Vagina (tissue), 2 donors: Measurements from ENCODE around the gene MGAT5. TPM values are rescaled to one million over a fixed set of nuclear protein-coding genes. Genes with fewer than 3 reads are reported as not detected.

Experiments
- DNase-seq, 2 donors: peaks; one replicate each; pipeline ENCODE4 v3.0.0-alpha.2; 2017; ENCODE audit errors: extremely low spot score in 2 of 2
- H3K27ac ChIP-seq: fragments of 200-600 bp; sonication (generic); one replicate; pipeline ENCODE4 v1.5.1; 2019
- H3K27me3 ChIP-seq: fragments of 200-600 bp; sonication (generic); one replicate; pipeline ENCODE4 v1.5.1; 2019
- H3K36me3 ChIP-seq, 2 donors: fragments of 200-600 bp; sonication (generic); one replicate each; pipeline ENCODE4 v1.5.1; 2017 to 2019
- H3K4me1 ChIP-seq: fragments of 200-600 bp; sonication (generic); one replicate; pipeline ENCODE4 v1.5.1; 2019
- H3K4me3 ChIP-seq, 2 donors: fragments of 200-600 bp; sonication (generic); 1 replicate in 1 of 2; 2 replicates in 1 of 2; pipeline ENCODE4 v1.5.1; 2016 to 2019
- H3K9me3 ChIP-seq: fragments of 200-600 bp; sonication (generic); one replicate; pipeline ENCODE4 v1.5.1; 2019
- CTCF ChIP-seq, 3 experiments: fragments of 450-650 bp in 2 of 3; fragments of 200-600 bp in 1 of 3; sonication (generic) in 1 of 3; IDR thresholded peaks; one replicate each; pipeline ENCODE4 v1.5.1; 2017 to 2019; ENCODE audit warnings: antibody characterized with exemption in 3 of 3, mild to moderate bottlenecking in 2 of 3, moderate library complexity in 2 of 3
- POLR2A ChIP-seq, 2 donors: fragments of 450-650 bp; IDR thresholded peaks; one replicate each; pipeline ENCODE4 v1.6.1; 2017; ENCODE audit warnings: antibody characterized with exemption in 2 of 2, mild to moderate bottlenecking in 2 of 2, moderate library complexity in 2 of 2
- POLR2AphosphoS5 ChIP-seq, 2 donors: sonication (generic); formaldehyde crosslinking; IDR thresholded peaks; one replicate each; pipeline ENCODE4 v1.9.0; 2017; ENCODE audit warnings: antibody characterized with exemption in 2 of 2, mild to moderate bottlenecking in 2 of 2, low read depth in 1 of 2; ENCODE audit not compliant: insufficient read depth in 1 of 2
- intact Hi-C: fragments of 100-400 bp; cut with DNase I; formaldehyde crosslinking; loops from one replicate; pipeline ENCODE4 v1.15.1; 2023
- total RNA-seq: library from RNA; depleted of rRNA; stranded (reverse); fragments of >200 nt; gene quantifications from one replicate; pipeline ENCODE4 v1.2.3, GENCODE V29; 2016

Gene MGAT5
- total RNA-seq, 1 donor from 2014 or later = 16.7 TPM

- Histone ChIP-seq H3K27ac (no peak overlapping the region), H3K27me3 (no peaks in the 10 kb centered on the region), H3K9me3 (no peaks in the 10 kb centered on the region), H3K4me1 (peaks cover 5% of the 10 kb centered on the region), H3K4me3 (no peak overlapping the region), H3K36me3 (peaks cover 0 to 16% of the 10 kb centered on the region in 2 donors)
- DNase-seq = no peak
- TF ChIP-seq POLR2AphosphoS5 (IDR thresholded peaks at IDR 0.05; ENCODE audit: insufficient read depth in 1 of 2, low read depth in 1 of 2) = no peak
- no peak for TF ChIP-seq CTCF (IDR thresholded peaks at IDR 0.05)
- no peak for TF ChIP-seq POLR2A (IDR thresholded peaks at IDR 0.05)
- intact Hi-C loops = no loop called here
Observed at GRCh38 chr2:134319596-134320254, 65.9 kb downstream of the MGAT5 start.

- Histone ChIP-seq H3K27me3 (no peaks in the 10 kb centered on the region), H3K4me1 (peaks cover 11% of the 10 kb centered on the region), H3K27ac (no peak overlapping the region), H3K9me3 (no peaks in the 10 kb centered on the region), H3K36me3 (peaks cover 0 to 16% of the 10 kb centered on the region in 2 donors), H3K4me3 (no peak overlapping the region)
- TF ChIP-seq POLR2A (IDR thresholded peaks at IDR 0.05) (no peak), POLR2AphosphoS5 (IDR thresholded peaks at IDR 0.05; ENCODE audit: insufficient read depth in 1 of 2, low read depth in 1 of 2) (no peak), CTCF (IDR thresholded peaks at IDR 0.05) (no peak)
- no peak for DNase-seq
- intact Hi-C loops = no loop called here
Observed at GRCh38 chr2:134320930-134321329, 67.1 kb downstream of the MGAT5 start.

GRCh38 chr2:134323777-134324176, 69.9 kb downstream of the MGAT5 start:
- TF ChIP-seq POLR2AphosphoS5 (IDR thresholded peaks at IDR 0.05; ENCODE audit: insufficient read depth in 1 of 2, low read depth in 1 of 2) = no peak
- TF ChIP-seq CTCF (IDR thresholded peaks at IDR 0.05) = no peak
- TF ChIP-seq POLR2A (IDR thresholded peaks at IDR 0.05) = no peak
- Histone ChIP-seq H3K36me3 (peaks cover 0 to 4% of the 10 kb centered on the region in 2 donors), H3K27ac (no peak overlapping the region), H3K4me3 (no peak overlapping the region), H3K9me3 (no peaks in the 10 kb centered on the region), H3K4me1 (peaks cover 12% of the 10 kb centered on the region), H3K27me3 (no peaks in the 10 kb centered on the region)
- no peak for DNase-seq
- intact Hi-C loops = no loop called here

GRCh38 chr2:134324430-134324829, 70.6 kb downstream of the MGAT5 start:
- no peak for DNase-seq
- TF ChIP-seq POLR2A (IDR thresholded peaks at IDR 0.05) (no peak), POLR2AphosphoS5 (IDR thresholded peaks at IDR 0.05; ENCODE audit: insufficient read depth in 1 of 2, low read depth in 1 of 2) (no peak), CTCF (IDR thresholded peaks at IDR 0.05) (no peak)
- Histone ChIP-seq H3K4me3 (no peak overlapping the region), H3K27ac (no peak overlapping the region), H3K4me1 (peaks cover 12% of the 10 kb centered on the region), H3K27me3 (no peaks in the 10 kb centered on the region), H3K36me3 (no peaks in the 10 kb centered on the region), H3K9me3 (no peaks in the 10 kb centered on the region)
- intact Hi-C loops = no loop called here

- TF ChIP-seq CTCF (IDR thresholded peaks at IDR 0.05) (no peak), POLR2AphosphoS5 (IDR thresholded peaks at IDR 0.05; ENCODE audit: insufficient read depth in 1 of 2, low read depth in 1 of 2) (no peak), POLR2A (IDR thresholded peaks at IDR 0.05) (no peak)
- no peaks in the 10 kb centered on the region for H3K36me3 ChIP-seq
- DNase-seq = no peak
- H3K9me3 ChIP-seq = no peaks in the 10 kb centered on the region
- intact Hi-C loops = no loop called here
- H3K4me1 ChIP-seq = peaks cover 12% of the 10 kb centered on the region
- H3K27me3 ChIP-seq = no peaks in the 10 kb centered on the region
- no peak overlapping the region for H3K27ac ChIP-seq
- no peak overlapping the region for H3K4me3 ChIP-seq
Observed at GRCh38 chr2:134324947-134325346, 71.1 kb downstream of the MGAT5 start.
